ENCODE measurements around the gene NKAIN2. TPM values are rescaled to one million over a fixed set of nuclear protein-coding genes. Genes with fewer than 3 reads are reported as not detected.

NKAIN2 gene
- total RNA-seq, 2 donors from 2014 or later: 0.29 TPM; not detected in 1

- no peaks in the 10 kb centered on the region for H3K36me3 Mint-ChIP-seq (ENCODE audit: low read depth)
- Histone ChIP-seq H3K4me1 (ENCODE audit: control insufficient read depth, insufficient read depth, low read length) (no peaks in the 10 kb centered on the region), H3K36me3 (ENCODE audit: control insufficient read depth, insufficient read depth, low read length) (no peaks in the 10 kb centered on the region), H3K9ac (ENCODE audit: extremely low read depth, low read length, poor library complexity, severe bottlenecking) (no peak overlapping the region), H3K27me3 (ENCODE audit: control insufficient read depth, insufficient read depth, low read length, poor library complexity, severe bottlenecking) (no peaks in the 10 kb centered on the region), H3K27ac (ENCODE audit: low read depth, low read length) (no peak overlapping the region), H3K4me3 (ENCODE audit: low read length) (no peak overlapping the region), H3K9me3 (ENCODE audit: control insufficient read depth, low read length) (no peaks in the 10 kb centered on the region)
- H3K4me3 Mint-ChIP-seq: no peak overlapping the region
- DNase-seq: no peak
- 90 to 93% methylated on average over 2 of the region's 2 CpGs for WGBS, 2 experiments (ENCODE audit: insufficient coverage in 1 of 2, insufficient read length in 1 of 2)
- TF ChIP-seq CTCF (conservative IDR thresholded peaks at IDR 0.05): no peak
- H3K27ac Mint-ChIP-seq: no peak overlapping the region
- H3K9me3 Mint-ChIP-seq: no peaks in the 10 kb centered on the region
- H3K4me1 Mint-ChIP-seq: peaks cover 6% of the 10 kb centered on the region
- H3K27me3 Mint-ChIP-seq (ENCODE audit: insufficient read depth): no peaks in the 10 kb centered on the region
Observed at GRCh38 chr6:123990376-123990775, 186.7 kb downstream of the NKAIN2 start.

- DNase-seq: no peak
- Histone ChIP-seq H3K9me3 (ENCODE audit: control insufficient read depth, low read length) (no peaks in the 10 kb centered on the region), H3K27ac (ENCODE audit: low read depth, low read length) (no peak overlapping the region), H3K9ac (ENCODE audit: extremely low read depth, low read length, poor library complexity, severe bottlenecking) (no peak overlapping the region), H3K27me3 (ENCODE audit: control insufficient read depth, insufficient read depth, low read length, poor library complexity, severe bottlenecking) (no peaks in the 10 kb centered on the region), H3K4me1 (ENCODE audit: control insufficient read depth, insufficient read depth, low read length) (no peaks in the 10 kb centered on the region), H3K4me3 (ENCODE audit: low read length) (no peak overlapping the region), H3K36me3 (ENCODE audit: control insufficient read depth, insufficient read depth, low read length) (no peaks in the 10 kb centered on the region)
- Mint-ChIP-seq H3K36me3 (ENCODE audit: low read depth) (no peaks in the 10 kb centered on the region), H3K27ac (no peak overlapping the region), H3K4me3 (no peak overlapping the region), H3K27me3 (ENCODE audit: insufficient read depth) (no peaks in the 10 kb centered on the region), H3K9me3 (no peaks in the 10 kb centered on the region), H3K4me1 (peaks cover 6% of the 10 kb centered on the region)
- 89 to 97% methylated on average over 1 to 3 of the region's 3 CpGs for WGBS, 2 experiments (ENCODE audit: insufficient coverage in 1 of 2, insufficient read length in 1 of 2)
- no peak for TF ChIP-seq CTCF (conservative IDR thresholded peaks at IDR 0.05)
Observed at GRCh38 chr6:123994168-123994567, 190.5 kb downstream of the NKAIN2 start.

- DNase-seq: no peak
- Histone ChIP-seq H3K9ac (ENCODE audit: extremely low read depth, low read length, poor library complexity, severe bottlenecking) (no peak overlapping the region), H3K9me3 (ENCODE audit: control insufficient read depth, low read length) (no peaks in the 10 kb centered on the region), H3K4me1 (ENCODE audit: control insufficient read depth, insufficient read depth, low read length) (no peaks in the 10 kb centered on the region), H3K27ac (ENCODE audit: low read depth, low read length) (no peak overlapping the region), H3K4me3 (ENCODE audit: low read length) (no peak overlapping the region), H3K27me3 (ENCODE audit: control insufficient read depth, insufficient read depth, low read length, poor library complexity, severe bottlenecking) (no peaks in the 10 kb centered on the region), H3K36me3 (ENCODE audit: control insufficient read depth, insufficient read depth, low read length) (no peaks in the 10 kb centered on the region)
- Mint-ChIP-seq H3K27me3 (ENCODE audit: insufficient read depth) (no peaks in the 10 kb centered on the region), H3K4me1 (peaks cover 2% of the 10 kb centered on the region), H3K9me3 (no peaks in the 10 kb centered on the region), H3K36me3 (ENCODE audit: low read depth) (no peaks in the 10 kb centered on the region), H3K4me3 (no peak overlapping the region), H3K27ac (no peak overlapping the region)
- WGBS, 2 experiments (ENCODE audit: insufficient coverage in 1 of 2, insufficient read length in 1 of 2): 80 to 90% methylated on average over 4 of the region's 4 CpGs
- TF ChIP-seq CTCF (conservative IDR thresholded peaks at IDR 0.05): no peak
Observed at GRCh38 chr6:123994891-123995635, 191.4 kb downstream of the NKAIN2 start.
